Fibroblast of villous mesenchyme (primary cell): ENCODE measurements around the gene TPSAB1. TPM values are rescaled to one million over a fixed set of nuclear protein-coding genes. Genes with fewer than 3 reads are reported as not detected.
"Not testable (repeated sequence)": the region's sequence is repeated elsewhere in the genome, so short reads cannot be mapped to it uniquely, and the experiment has no call there.

ENCODE experiments used
- DNase-seq: peaks from one replicate; pipeline ENCODE4 v3.0.0-alpha.2; 2010; ENCODE audit warnings: low read depth
- H3K4me3 ChIP-seq: 2 replicates; pipeline ENCODE4 v1.5.1; 2011; ENCODE audit warnings: low read depth, mild to moderate bottlenecking, low read length
- CTCF ChIP-seq: IDR thresholded peaks from 2 replicates; pipeline ENCODE4 v1.5.1; 2012; ENCODE audit warnings: low read depth, mild to moderate bottlenecking, low read length; ENCODE audit not compliant: insufficient read depth
- total RNA-seq: library from RNA; depleted of rRNA; stranded (reverse); fragments of >200 nt; gene quantifications from 2 replicates; pipeline ENCODE4 v1.2.3, GENCODE V29; 2012

Gene TPSAB1
- total RNA-seq, 1 donor, result not detected

GRCh38 chr16:1220841-1221627 is 19.5 kb upstream of the TPSAB1 start:
- H3K4me3 ChIP-seq, result no peak overlapping the region
- no peak for TF ChIP-seq CTCF
- no peak for DNase-seq

GRCh38 chr16:1221628-1222552 is 18.6 kb upstream of the TPSAB1 start:
- no peak for DNase-seq
- TF ChIP-seq CTCF, result no peak
- H3K4me3 ChIP-seq, result no peak overlapping the region

GRCh38 chr16:1222553-1223354 is 17.8 kb upstream of the TPSAB1 start:
- no peak for TF ChIP-seq CTCF
- no peak overlapping the region for H3K4me3 ChIP-seq

GRCh38 chr16:1223355-1224214 is 16.9 kb upstream of the TPSAB1 start:
- no peak for DNase-seq
- no peak overlapping the region for H3K4me3 ChIP-seq

More at GRCh38 chr16:1222553-1223354, 17.8 kb upstream of the TPSAB1 start:
- no peak for DNase-seq

GRCh38 chr16:1224558-1224957 is 15.9 kb upstream of the TPSAB1 start:
- H3K4me3 ChIP-seq, result no peak overlapping the region
- no peak for DNase-seq
- no peak for TF ChIP-seq CTCF

More at GRCh38 chr16:1223355-1224214, 16.9 kb upstream of the TPSAB1 start:
- no peak for TF ChIP-seq CTCF

- H3K4me3 ChIP-seq, result no peak within 1 kb of the TSS
- no peak for DNase-seq
- TF ChIP-seq CTCF, result no peak
Measured at GRCh38 chr16:1225051-1225451, 15.5 kb upstream of the TPSAB1 start, which contains the start of gene TPSG1. TPSG1 (minus strand) TSS chr16:1225268; CDS start chr16:1225252, 16 bp downstream.

- not testable (repeated sequence) for H3K4me3 ChIP-seq, DNase-seq
Measured at GRCh38 chr16:1225728-1226311, 14.7 kb upstream of the TPSAB1 start.

- not testable (repeated sequence) for DNase-seq
Measured at GRCh38 chr16:1226692-1227091, 13.8 kb upstream of the TPSAB1 start.

GRCh38 chr16:1228227-1228626 is 12.3 kb upstream of the TPSAB1 start:
- not testable (repeated sequence) for H3K4me3 ChIP-seq, DNase-seq

More at GRCh38 chr16:1226692-1227091, 13.8 kb upstream of the TPSAB1 start:
- H3K4me3 ChIP-seq, result not testable (repeated sequence)
